ENCODE measurements around the gene RRM2.

The RRM2 gene

DNA sequence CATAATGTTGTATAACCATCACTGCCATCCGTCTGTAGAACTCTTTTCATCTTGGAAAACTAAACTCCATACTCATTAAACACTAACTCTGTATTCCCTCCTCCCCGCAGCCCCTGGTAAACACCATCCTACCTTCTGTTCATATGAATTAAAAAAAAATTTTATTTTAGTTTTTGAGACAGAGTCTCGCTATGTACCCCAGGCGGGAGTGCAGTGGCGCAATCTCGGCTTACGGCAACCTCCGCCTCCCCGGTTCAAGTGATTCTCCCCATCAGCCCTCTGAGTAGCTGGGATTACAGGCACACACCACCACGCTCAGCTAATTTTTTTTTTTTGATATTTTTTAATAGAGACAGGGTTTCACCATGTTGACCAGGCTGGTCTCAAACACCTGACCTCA, 52.9 kb downstream of the RRM2 start:
- no peak for DNase-seq

DNA sequence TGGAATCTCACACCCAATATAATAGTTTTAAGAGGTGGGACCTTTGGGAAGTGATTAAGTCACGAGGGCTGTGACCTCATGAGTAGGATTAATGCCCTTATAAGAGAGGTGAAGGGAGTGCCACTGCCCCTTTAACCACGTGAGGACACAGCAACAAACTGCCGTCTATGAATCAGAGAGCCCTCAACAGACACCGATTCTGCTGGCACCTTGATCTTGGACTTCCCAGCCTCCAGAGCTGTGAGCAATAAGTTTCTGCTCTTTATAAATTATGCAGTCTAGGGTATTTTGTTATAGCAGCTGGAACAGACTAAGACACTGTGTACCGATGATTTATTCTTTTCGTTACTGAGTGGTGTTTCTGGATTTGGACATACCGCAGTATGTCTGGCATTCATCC, 56.2 kb downstream of the RRM2 start:
- DNase-seq = no peak

DNA sequence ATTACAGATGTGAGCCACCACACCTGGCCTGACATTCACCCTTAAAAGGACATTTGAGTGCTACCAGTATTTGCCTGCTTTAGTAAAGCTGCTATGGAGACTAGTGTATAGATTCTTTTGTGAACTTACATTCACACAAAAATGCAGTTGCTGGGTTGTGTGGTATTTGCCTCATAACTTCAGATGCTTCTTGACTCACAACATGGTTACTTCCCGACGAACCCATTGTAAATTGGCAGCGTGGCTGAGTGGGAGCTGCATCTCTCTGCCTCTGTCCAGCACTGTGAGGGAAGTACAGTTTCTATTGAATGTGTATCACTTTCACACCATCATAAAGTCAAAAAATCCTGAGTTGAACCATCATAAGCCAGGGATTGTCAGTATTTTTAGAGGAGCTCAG, 56.9 kb downstream of the RRM2 start:
- DNase-seq = no peak

- DNase-seq = no peak
Observed at GRCh38 chr2:10180229-10180628, 57.7 kb downstream of the RRM2 start.
